LNCAP (cell line): ENCODE data around the gene EXOC2.

ENCODE experiments used
- CTCF ChIP-seq: fragments of 450-650 bp; IDR thresholded peaks from 2 replicates; pipeline ENCODE4 v1.5.1; 2017; ENCODE audit warnings: mild to moderate bottlenecking

Gene EXOC2

GRCh38 chr6:692858-693722, at the start of gene EXOC2:
Gene EXOC2, minus strand, starts transcription at chr6:693139. Its CDS starts 55,321 bp downstream, at chr6:637818.
- no peak for TF ChIP-seq CTCF

GRCh38 chr6:741410-742339, 48.7 kb upstream of the EXOC2 start:
- TF ChIP-seq CTCF: no peak

- TF ChIP-seq CTCF: no peak
These were observed 43.9 kb upstream of the EXOC2 start for GRCh38 chr6:736657-737446.

GRCh38 chr6:733431-734219, 40.7 kb upstream of the EXOC2 start:
- TF ChIP-seq CTCF: no peak

- no peak for TF ChIP-seq CTCF
These were observed 39.0 kb upstream of the EXOC2 start for GRCh38 chr6:731924-732323.

- TF ChIP-seq CTCF: no peak
These were observed 36.8 kb upstream of the EXOC2 start for GRCh38 chr6:729606-730320.
